ENCODE results near the gene ZNF724.

Gene ZNF724

DNA sequence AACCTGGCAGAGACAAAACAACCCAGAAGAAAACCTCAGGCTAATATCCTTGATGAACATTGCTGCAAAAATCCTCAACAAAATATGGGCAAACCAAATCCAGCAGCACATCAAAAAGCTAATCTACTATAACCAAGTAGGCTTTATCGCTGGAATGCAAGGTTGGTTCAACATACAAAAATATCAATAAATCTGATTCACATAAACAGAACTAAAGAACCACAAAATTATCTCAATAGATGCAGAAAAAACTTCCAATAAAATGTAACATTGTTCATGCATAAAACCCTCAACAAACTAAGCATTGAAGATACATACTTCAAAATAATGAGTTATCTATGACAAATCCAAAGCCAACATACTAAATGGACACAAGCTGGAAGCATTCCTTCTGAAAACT is 8.8 kb downstream of the ZNF724 start:
- no peak for DNase-seq (ENCODE audit: low spot score)

DNA sequence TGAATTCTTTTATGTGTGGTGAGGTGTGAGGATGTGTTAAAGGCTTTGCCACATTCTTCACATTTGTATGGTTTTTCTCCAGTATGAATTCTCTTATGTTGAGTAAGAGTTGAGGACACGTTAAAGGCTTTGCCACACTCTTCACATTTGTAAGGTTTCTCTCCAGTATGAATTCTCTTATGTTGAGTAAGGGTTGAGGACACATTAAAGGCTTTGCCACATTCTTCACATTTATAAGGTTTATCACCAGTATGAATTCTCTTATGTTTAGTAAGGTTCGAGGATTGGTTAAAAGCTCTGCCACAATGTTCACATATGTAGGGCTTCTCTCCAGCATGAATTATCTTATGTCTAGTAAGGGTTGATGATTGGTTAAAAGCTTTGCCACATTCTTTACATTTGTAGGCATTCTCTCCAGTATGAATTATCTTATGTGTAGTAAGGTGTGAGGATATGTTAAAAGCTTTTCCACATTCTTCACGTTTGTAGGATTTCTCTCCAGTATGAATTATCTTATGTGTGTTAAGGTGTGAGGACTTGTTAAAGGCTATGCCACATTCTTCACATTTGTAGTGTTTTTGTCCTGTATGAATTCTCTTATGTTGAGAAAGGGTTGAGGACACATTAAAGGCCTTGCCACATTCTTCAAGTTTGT is 27.1 kb downstream of the ZNF724 start:
- DNase-seq (ENCODE audit: low spot score): no peak

DNA sequence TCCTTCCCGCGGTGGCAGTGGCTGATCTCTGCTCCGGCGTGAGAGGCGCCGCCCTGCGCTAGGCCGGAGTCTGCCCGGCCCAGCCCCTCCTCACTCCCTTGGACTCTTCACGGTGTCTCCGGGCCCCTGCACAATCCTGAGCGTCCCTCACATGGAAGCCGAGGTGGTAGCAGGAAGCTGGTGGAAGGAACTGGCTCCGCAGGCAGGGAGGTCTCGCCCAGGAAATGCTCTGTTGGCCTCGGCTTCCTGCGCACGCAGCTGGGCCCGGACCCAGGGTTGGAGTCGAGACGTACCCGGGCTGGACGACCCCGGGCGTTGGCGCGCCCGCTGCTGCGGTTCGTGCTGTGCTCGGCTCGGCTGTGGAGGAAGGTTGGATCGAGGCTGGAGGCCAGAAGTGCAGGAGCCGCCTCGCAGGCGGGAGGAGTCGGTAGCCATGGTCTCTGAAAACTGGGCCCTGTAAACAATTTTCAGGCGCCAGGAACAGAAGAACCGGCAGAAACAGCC is 46.3 kb downstream of the ZNF724 start:
- DNase-seq (ENCODE audit: low spot score): no peak

DNA sequence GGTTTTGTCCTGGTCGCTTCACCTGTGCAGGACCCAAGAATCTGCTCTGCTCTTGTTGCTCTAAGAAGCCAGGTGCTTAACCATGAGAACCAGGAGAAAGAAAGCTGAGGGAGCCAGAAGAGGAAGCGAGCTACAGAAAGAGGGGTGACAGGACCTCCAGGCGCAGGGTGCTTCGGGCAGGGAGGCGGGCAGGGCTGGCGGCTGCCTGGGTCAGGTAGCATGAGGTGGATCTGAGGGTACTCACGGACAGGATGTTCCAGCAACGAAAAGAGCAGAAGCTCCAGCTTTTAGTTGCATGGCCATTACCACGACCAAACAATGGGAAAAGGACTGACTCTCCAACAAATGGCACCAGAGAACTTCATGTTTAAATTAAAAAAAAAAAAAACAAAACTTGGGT is 59.9 kb downstream of the ZNF724 start:
- no peak for DNase-seq (ENCODE audit: low spot score)

DNA sequence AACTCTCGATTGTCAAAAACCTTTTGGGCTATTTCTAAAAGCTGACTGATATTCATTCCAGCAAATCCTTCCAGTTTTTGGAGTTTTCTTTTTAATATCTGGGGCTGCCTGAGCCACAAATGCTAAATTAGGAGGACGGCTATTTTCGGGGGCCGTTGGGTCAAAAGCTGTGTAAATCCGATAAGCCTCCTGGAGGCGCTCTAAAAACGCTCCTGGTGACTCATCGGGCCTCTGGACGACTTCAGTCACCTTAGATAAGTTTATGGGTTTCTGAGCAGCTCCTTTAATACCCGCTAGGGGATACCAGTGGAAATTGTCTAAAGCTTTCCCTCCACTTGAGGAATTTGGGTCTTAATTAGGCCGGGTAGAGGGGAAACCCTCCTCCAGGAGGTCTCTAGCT is 66.9 kb downstream of the ZNF724 start:
- DNase-seq (ENCODE audit: low spot score): no peak

Data from hematopoietic multipotent progenitor cell treated with erythropoietin and hydrocortisone succinate and interleukin-3 and kit ligand, for 17 days (in vitro differentiated cells).